ENCODE data around the gene BDNF.
"Not testable (repeated sequence)": the region's sequence is repeated elsewhere in the genome, so short reads cannot be mapped to it uniquely, and the experiment has no call there.

The BDNF gene

DNA sequence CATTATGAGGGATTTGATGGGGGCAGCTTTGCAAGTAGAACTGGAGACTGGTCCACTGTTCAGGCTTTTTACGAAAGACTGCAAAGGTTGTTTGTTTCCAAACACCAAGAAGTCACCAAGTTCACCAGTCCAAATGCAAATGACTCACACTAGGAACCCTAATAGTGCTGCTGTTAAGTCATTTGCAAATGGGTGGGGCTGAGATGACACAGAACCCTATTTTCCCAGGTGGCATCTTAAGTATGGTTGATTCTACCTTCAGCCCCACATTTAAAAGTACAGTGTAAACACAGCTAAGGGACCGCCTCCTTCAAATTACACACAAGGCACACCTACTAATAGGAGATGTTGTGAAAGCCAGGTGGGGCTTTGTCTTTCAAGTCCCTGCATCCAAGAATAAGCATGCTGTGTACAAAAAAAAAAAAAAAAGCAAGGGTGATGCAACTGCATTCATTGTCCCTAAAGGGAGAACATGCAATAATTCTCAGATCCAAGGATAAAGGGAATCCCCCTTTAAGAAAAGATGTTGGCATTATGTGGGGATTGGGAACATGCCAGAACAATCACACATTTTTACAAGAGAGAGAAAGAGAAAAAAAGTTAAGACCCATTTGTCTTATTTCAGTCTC lies 27.3 kb downstream of the BDNF start:
- no peaks in the 10 kb centered on the region for H3K36me3 Mint-ChIP-seq
- DNase-seq = no peak
- H3K27ac Mint-ChIP-seq = no peak overlapping the region
- H3K9me3 Mint-ChIP-seq = no peaks in the 10 kb centered on the region
- no peaks in the 10 kb centered on the region for H3K4me1 Mint-ChIP-seq
- H3K27me3 Mint-ChIP-seq = no peaks in the 10 kb centered on the region
- CTCF ChIA-PET = no interaction called here
- H3K4me3 Mint-ChIP-seq = no peak overlapping the region

DNA sequence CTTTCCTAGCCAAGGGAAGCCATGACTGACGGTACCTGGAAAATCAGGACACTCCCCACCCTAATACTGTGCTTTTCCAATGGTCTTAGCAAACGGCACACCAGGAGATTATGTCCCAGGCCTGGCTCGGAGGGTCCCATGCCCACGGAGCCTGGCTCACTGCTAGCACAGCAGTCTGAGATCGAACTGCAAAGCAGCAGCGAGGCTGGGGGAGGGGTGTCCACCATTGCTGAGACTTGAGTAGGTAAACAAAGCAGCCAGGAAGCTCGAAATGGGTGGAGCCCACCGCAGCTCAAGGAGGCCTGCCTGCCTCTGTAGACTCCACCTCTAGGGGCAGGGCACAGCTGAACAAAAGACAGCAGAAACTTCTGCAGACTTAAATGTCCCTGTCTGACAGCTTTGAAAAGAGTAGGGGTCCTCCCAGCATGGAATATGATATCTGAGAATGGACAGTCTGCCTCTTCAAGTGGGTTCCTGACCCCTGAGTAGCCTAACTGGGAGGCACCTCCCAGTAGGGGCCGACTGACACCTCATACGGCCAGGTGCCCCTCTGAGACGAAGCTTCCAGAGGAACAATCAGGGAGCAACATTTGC lies 34.6 kb downstream of the BDNF start:
- H3K9me3 Mint-ChIP-seq, H3K27me3 Mint-ChIP-seq, CTCF ChIA-PET, H3K4me3 Mint-ChIP-seq, H3K36me3 Mint-ChIP-seq, H3K27ac Mint-ChIP-seq, H3K4me1 Mint-ChIP-seq, DNase-seq: not testable (repeated sequence)

DNA sequence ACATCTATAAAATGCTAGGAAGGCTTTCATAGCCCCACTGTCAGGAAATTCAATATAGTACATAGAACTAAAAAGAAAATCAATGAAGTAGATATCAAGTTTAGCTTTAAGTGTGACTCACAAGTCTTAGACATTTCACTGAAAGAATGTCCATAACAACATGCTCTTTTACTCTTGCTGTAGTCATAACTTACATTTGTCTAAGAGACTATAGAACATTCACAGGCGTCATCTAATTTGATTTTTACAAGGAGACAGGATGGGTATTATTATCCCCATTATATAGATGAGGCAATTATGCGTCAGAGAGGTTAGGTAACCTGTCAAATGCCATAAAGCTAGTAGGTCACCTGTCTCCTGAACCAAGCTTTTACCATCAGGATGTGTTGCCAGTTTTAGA lies 36.9 kb downstream of the BDNF start:
- Mint-ChIP-seq H3K27me3 (no peaks in the 10 kb centered on the region), H3K36me3 (no peaks in the 10 kb centered on the region), H3K9me3 (peaks cover 2% of the 10 kb centered on the region), H3K4me1 (no peaks in the 10 kb centered on the region), H3K27ac (no peak overlapping the region), H3K4me3 (no peak overlapping the region)
- CTCF ChIA-PET = no interaction called here
- DNase-seq = no peak

DNA sequence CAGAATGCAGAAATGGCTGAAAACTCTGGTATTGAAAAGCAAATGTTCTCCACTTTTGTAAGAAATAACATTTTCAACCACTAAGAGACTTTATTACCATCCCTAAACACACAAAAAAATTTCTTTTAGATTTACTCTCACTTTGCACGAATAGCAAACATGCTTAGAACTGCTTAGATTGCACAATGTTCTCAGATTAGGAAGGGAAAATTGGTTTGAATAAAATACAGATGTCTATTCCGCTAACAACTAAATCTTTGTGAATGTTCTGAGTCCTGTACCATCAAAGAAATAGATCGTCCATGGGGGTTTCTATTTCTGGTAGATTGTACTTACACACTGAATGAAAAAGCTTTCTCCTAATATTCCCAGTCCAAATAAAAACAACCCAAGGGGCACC lies 40.1 kb downstream of the BDNF start:
- Mint-ChIP-seq H3K27me3 (no peaks in the 10 kb centered on the region), H3K9me3 (peaks cover 2% of the 10 kb centered on the region), H3K4me1 (no peaks in the 10 kb centered on the region), H3K27ac (no peak overlapping the region), H3K36me3 (no peaks in the 10 kb centered on the region), H3K4me3 (no peak overlapping the region)
- DNase-seq = no peak
- CTCF ChIA-PET = interaction anchor here (0.7 kb wide), 1 partner anchor 46 kb away, joined by 3 read pairs; no protein-coding TSS in a partner anchor

DNA sequence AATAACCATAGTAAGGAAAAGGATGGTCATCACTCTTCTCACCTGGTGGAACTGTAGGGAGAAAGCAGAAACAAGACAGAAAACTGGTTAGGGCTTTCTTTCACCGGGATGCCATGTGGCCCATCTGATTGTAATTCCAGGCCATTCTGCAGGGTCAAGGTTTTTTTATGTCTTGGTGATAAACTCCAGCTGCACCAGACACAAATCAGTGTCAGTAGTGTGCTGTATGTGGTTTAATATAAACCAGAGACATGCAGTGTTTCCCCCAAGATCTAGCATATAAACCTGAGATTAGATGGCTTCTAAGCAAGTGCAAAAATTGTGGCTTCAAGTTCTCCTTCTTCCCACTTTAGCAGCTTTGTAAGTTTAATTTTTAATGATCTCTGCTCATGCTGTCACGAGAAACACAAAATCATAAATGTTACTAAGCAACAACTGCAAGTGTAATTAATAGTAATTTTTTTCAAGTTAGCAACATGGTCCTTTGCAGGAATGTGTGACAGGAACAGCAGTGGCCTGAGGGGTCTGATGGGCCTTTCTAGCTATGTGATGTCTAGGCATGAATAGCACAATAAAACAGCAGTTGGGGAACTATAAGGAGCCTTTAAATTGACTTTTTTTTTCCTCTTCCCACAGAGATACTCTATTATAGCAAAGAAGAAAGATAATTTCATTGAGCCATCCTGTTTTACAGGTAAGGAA lies 41.6 kb downstream of the BDNF start:
- CTCF ChIA-PET = no interaction called here

DNA sequence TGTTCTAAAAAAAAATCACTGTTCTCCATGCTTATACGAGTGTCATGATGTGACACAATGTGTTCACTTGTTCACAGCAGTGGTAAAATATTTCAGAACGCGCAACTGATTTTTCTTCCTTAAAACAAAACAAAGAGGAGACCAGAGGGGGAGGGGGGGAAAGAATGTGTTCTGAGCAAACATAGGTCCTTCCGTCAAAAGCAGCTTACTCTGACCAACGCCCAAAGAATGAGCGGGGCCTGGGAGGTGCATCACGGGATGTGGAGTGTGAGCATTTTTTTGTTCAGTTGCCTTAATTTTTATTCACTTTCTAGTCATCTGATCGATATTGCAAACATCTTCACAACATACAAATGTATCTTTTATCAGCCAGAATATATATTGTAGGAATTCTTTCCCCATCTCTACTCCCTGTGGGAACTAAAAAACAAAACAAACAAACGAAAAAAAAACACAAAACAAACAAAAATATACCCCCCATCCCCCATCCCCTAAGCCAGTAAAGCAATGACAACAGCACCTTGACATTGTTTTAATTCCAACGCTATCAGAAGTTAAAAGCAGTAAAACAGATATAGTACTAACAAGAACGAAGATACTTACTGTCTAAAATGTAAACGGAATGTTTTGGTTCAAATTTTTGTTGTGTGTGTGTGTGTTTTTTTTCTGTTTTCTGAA lies 43.3 kb downstream of the BDNF start:
- H3K4me3 Mint-ChIP-seq = no peak overlapping the region
- H3K36me3 Mint-ChIP-seq = no peaks in the 10 kb centered on the region
- H3K27ac Mint-ChIP-seq = no peak overlapping the region
- H3K27me3 Mint-ChIP-seq = no peaks in the 10 kb centered on the region
- H3K9me3 Mint-ChIP-seq = no peaks in the 10 kb centered on the region
- H3K4me1 Mint-ChIP-seq = no peaks in the 10 kb centered on the region
- CTCF ChIA-PET = no interaction called here
- DNase-seq = no peak

More for the DNA sequence above, 41.6 kb downstream of the BDNF start:
- Mint-ChIP-seq H3K36me3 (no peaks in the 10 kb centered on the region), H3K4me3 (no peak overlapping the region), H3K4me1 (no peaks in the 10 kb centered on the region), H3K27me3 (no peaks in the 10 kb centered on the region), H3K27ac (no peak overlapping the region), H3K9me3 (no peaks in the 10 kb centered on the region)
- DNase-seq = no peak

DNA sequence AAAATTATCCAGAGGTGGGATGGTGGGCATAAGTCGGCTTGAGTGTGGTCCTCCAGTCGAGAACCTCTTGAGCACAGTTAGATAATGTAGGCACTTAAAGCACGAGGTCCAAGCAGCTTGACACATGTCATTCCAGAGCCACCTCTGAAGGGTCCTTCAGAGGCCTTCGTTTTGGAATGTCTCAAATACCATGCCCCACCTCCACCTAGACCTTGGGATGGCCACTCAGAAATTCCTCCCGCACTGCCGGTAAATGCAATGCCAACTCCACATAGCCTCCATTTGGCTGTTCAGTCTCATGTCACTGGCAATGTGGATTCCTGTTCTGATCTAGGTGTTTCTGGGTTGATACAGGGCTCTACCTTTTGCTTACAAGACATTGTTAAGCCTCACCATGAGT lies 43.9 kb downstream of the BDNF start:
- Mint-ChIP-seq H3K4me1 (no peaks in the 10 kb centered on the region), H3K4me3 (no peak overlapping the region), H3K36me3 (no peaks in the 10 kb centered on the region), H3K9me3 (no peaks in the 10 kb centered on the region), H3K27ac (no peak overlapping the region), H3K27me3 (no peaks in the 10 kb centered on the region)
- CTCF ChIA-PET = no interaction called here
- DNase-seq = no peak

DNA sequence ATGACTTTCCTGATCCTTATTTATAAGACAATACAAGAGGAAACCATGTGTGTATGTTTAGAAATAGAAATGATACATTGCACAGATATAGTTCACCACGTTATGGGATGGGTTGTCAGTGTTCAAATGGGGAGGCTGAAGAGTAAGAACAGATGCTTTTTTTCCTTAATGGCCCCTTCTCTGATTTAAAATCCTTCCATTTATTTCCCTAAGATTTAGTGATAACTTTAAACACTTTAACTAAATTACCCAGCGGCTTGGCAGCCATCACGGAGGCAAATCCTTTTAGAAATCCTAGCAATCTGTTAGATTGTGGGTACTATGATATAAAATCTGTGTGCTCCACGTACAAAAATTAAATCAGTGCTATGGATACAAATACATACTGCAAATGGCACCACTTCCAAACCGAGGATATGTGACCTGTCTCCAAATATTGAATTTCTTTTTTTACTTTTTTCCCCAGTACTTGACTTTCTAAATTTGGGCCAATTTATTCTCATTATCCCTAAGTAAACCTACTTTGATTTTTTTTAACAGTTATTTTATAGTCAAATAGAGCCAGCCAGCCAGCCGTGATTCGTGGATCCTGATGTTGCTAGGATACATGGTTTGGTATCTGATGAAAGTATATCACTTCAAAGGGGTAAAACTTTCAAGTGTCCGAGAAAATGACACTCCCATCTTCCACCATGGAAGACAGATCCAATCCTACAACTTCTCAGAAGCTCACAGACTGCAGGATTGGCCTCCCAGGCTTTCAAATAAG lies 46.1 kb downstream of the BDNF start:
- CTCF ChIA-PET = no interaction called here
- Mint-ChIP-seq H3K36me3 (no peaks in the 10 kb centered on the region), H3K9me3 (no peaks in the 10 kb centered on the region), H3K4me1 (no peaks in the 10 kb centered on the region), H3K4me3 (no peak overlapping the region), H3K27ac (no peak overlapping the region), H3K27me3 (no peaks in the 10 kb centered on the region)
- DNase-seq = no peak

DNA sequence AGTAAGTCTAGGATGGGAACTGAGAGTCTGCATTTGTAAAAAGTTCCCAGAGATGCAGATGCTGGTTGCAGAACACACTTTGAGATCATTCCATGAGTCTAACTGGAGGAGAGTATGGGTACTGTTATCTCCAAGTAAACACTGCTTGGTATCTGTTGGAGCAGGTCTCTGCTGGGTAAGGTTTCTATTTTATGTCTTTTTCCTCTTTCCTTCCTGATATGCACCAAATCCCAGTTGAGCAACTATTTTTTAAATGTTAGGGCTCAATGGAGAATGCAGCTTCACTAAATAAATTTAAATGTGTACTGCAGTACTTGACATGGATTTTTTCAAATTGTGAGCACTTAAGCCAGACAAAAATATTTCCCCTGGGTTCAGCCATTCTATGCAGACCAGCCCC lies 48.5 kb downstream of the BDNF start:
- H3K9me3 Mint-ChIP-seq = no peaks in the 10 kb centered on the region
- DNase-seq = no peak
- CTCF ChIA-PET = no interaction called here
- no peak overlapping the region for H3K27ac Mint-ChIP-seq
- H3K36me3 Mint-ChIP-seq = no peaks in the 10 kb centered on the region
- H3K4me3 Mint-ChIP-seq = no peak overlapping the region
- no peaks in the 10 kb centered on the region for H3K27me3 Mint-ChIP-seq
- H3K4me1 Mint-ChIP-seq = no peaks in the 10 kb centered on the region

DNA sequence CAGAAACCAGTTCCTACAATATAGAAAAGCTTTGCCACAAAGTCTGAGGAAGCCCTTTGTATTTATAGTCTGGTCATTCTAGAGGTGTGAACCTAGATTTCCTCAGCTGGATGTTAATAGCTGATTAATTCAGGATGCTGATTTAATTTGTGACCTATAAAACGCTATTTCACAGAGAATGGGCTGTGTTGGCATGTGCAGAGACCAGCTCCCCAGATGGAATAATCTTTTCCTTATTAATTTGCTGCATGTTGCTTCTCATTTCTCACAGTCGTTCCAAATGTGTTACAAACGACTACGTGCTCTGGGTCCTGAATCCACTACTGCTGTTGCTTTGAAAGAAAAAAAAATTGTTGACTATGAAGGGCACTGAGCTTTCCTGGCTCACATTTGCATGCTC lies 49.3 kb downstream of the BDNF start:
- Mint-ChIP-seq H3K36me3 (no peaks in the 10 kb centered on the region), H3K4me3 (no peak overlapping the region), H3K27ac (no peak overlapping the region), H3K4me1 (no peaks in the 10 kb centered on the region), H3K9me3 (no peaks in the 10 kb centered on the region), H3K27me3 (no peaks in the 10 kb centered on the region)
- CTCF ChIA-PET = no interaction called here
- no peak for DNase-seq

DNA sequence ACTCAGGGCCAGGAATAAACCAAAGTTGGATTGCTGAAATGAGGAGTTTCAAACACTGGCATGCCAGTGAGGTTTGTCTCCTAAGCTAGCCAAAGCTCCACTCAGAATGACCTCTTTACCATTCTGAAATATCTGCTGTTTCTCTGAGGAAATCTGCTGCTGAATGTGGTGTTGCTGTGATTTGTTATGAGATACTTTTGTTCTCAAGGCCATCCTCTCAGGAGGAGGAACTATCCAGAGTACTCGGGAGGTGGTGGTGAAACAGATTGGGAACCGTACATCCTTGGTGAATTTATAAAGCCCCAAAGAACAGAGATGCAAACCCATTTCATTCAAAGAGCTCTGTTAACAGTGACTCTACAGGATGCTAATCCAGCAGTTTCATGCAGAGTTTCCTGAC lies 50.5 kb downstream of the BDNF start:
- CTCF ChIA-PET = no interaction called here
- no peaks in the 10 kb centered on the region for H3K4me1 Mint-ChIP-seq
- no peaks in the 10 kb centered on the region for H3K9me3 Mint-ChIP-seq

DNA sequence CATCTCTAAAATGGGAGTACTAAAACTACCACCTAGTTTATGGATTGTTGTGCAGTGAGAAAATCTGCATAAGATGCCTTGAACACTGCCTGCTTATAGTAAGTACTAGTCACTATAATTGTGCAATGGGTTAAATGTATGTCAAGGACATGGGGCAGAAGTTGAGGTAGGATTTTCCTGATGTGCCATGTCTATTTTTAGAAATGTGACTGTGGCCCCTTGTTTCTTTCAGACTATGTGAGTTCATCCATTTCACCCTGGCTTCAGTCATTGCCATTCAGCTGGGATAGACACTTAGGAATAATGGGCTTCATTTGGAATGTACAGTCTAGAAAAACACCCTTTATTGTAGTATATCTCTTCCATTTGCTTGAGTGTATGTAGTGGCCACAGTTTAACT lies 51.4 kb downstream of the BDNF start:
- CTCF ChIA-PET = no interaction called here
- H3K27ac Mint-ChIP-seq = no peak overlapping the region
- no peaks in the 10 kb centered on the region for H3K27me3 Mint-ChIP-seq
- no peaks in the 10 kb centered on the region for H3K9me3 Mint-ChIP-seq
- H3K4me3 Mint-ChIP-seq = no peak overlapping the region
- no peaks in the 10 kb centered on the region for H3K4me1 Mint-ChIP-seq
- no peak for DNase-seq
- H3K36me3 Mint-ChIP-seq = no peaks in the 10 kb centered on the region

More for the DNA sequence above, 50.5 kb downstream of the BDNF start:
- DNase-seq = no peak
- H3K27ac Mint-ChIP-seq = no peak overlapping the region
- H3K27me3 Mint-ChIP-seq = no peaks in the 10 kb centered on the region
- H3K4me3 Mint-ChIP-seq = no peak overlapping the region
- H3K36me3 Mint-ChIP-seq = no peaks in the 10 kb centered on the region

DNA sequence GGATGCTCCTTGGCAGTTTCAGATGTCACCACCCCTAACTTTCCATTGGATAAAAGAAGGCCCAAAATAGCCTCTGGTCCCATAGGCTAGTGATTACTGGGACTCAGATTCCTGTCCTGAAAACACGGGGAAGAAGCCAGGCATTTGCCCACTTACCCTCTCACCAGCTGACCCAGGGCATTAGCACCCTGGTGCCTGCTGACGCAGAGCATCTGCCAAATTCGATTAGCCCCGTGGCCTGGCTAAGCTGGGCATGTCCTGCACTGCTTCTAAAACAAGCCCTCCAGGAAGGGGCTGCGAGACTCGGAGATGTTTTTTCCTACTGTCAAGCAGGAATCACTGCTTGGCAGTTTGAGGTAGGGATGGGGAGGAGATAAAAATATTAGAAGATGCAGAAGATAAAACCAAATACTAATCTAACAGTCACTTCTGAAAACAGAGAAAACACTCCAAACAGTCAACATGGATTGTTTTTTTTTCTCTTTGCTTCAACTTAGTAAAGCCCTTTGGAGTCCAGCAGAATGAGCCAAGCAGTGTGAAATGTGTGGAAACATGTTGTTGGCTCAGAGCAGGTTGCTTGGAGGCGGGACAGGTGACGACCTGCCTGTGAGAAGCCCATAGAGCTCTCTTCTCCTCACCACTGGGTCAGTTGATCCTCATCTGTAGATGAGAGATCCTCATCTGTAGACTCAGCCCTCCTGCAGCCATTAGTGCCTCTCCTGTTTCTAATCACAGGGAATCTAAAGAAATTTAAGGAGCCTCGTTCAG lies 54.0 kb downstream of the BDNF start:
- Mint-ChIP-seq H3K27ac (no peak overlapping the region), H3K4me1 (no peaks in the 10 kb centered on the region), H3K9me3 (no peaks in the 10 kb centered on the region), H3K36me3 (no peaks in the 10 kb centered on the region), H3K4me3 (no peak overlapping the region), H3K27me3 (no peaks in the 10 kb centered on the region)
- CTCF ChIA-PET = no interaction called here
- no peak for DNase-seq

DNA sequence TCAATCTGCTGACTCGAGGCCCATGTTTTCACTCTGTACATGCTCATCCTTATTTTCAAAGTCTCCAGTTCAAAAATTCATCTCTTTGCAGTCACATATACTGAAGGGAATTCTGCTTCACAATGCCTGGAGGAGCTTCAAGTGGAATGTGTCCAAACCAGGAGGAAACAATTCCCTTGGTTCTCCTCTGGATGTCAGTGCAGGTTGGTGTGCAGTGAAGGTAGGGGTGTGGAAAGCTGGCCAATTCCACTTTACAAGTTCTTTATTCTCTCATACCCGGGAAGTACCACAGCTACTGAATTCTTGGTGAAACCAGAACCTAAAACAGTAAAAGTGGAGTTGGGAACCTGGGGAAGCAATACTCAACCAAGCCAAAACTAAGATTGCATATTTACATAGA lies 57.3 kb downstream of the BDNF start:
- Mint-ChIP-seq H3K9me3 (no peaks in the 10 kb centered on the region), H3K36me3 (no peaks in the 10 kb centered on the region), H3K4me1 (no peaks in the 10 kb centered on the region), H3K4me3 (no peak overlapping the region), H3K27me3 (no peaks in the 10 kb centered on the region), H3K27ac (no peak overlapping the region)
- DNase-seq = no peak
- CTCF ChIA-PET = no interaction called here

Data from activated naive CD4-positive, alpha-beta T cell treated with anti-CD3 and anti-CD28 coated beads, Interleukin-2, amount 10 ng/mL, durations not matched to agents 7 days and 5 days (primary cell).